Suprapubic skin (tissue), 3 donors: ENCODE measurements around the gene NEAT1.

Experiments
- CTCF ChIP-seq, 2 donors: fragments of 200-600 bp in 1 of 2; fragments of 450-650 bp in 1 of 2; sonication (generic) in 1 of 2; IDR thresholded peaks; one replicate each; pipeline ENCODE4 v1.5.1; 2016 to 2019; ENCODE audit warnings: antibody characterized with exemption in 2 of 2, mild to moderate bottlenecking in 1 of 2, moderate library complexity in 1 of 2
- POLR2AphosphoS5 ChIP-seq, 3 donors: sonication (generic); formaldehyde crosslinking; IDR thresholded peaks; one replicate each; pipeline ENCODE4 v1.6.1; 2017; ENCODE audit warnings: antibody characterized with exemption in 3 of 3

GRCh38 chr11:65474864-65475263 is 52.3 kb downstream of the NEAT1 start:
- TF ChIP-seq CTCF (IDR thresholded peaks at IDR 0.05) (no peak), POLR2AphosphoS5 (IDR thresholded peaks at IDR 0.05) (no peak)
